ENCODE data around the gene FBXL7.

The FBXL7 gene

DNA sequence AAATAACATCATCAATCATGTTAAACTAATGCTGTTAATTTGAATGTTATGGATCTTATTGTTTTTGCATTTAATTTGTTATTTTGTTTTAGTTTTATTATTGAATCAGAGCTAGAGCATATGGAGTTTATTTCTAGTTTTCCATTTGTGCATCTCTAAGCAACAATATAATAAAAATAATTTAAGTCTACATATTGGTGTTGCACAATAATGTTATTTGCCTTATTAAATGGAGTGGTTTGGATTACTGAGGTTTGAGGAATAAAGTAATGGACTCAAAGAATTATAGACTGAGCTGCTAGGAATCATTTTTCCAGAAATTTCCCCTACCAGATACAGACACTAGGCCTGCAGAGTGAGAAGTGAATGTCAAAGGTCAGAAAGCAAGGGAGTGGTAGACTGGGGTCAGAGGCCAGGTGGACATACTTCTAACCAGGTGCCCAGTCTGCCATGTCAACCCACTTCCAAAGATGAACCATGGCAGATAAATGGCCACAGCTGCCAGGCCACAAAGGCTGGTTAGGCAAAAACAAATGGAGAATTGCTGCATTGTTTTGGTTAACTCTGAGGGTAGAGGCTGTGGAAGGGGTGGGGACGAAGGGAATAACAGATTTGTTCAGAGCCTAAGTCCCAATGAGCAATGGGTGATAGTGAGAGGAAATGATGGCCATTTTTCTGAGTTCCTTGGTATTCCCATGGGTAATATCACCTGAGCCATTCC is 113.1 kb downstream of the FBXL7 start:
- DNase-seq (ENCODE audit: low read depth in 3 of 3) = no peak

DNA sequence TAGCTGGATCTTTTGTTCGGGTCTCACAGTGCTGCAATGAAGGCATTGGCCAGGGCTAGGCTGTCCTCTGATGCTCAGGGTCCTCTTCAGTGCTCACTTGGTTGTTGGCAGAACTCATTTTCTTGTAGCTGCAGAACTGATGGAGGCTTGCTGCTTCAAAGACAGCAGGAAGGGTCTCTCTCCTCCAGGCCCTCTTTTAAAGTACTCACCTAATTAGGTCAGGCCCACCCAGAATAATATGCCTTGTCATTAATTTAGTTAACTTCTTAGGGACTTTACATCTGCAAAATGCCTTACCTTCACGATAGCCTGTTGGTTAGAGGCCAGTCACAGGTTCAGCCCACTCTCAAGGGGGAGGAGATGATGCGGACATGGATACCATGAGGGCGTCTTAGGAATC is 114.7 kb downstream of the FBXL7 start:
- no peak for DNase-seq (ENCODE audit: low read depth in 3 of 3)

DNA sequence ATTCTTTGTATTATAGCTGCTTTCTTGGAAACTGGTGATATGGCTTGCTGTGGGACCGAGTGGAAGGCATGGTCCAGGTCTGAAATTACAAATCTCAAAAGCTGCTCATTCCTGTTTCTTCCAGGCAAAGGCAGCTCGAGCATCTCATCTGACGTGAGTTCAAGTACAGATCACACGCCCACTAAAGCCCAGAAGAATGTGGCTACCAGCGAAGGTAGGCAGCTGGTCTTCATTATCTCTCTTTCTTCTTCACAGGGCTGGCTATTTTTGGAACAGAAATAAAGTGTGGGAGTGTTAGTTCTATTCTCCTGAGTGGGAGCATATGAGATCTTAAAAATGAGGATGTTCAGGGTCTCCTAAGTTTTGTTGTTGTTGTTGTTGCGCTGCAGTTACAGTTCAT is 115.9 kb downstream of the FBXL7 start:
- no peak for DNase-seq (ENCODE audit: low read depth in 3 of 3)

DNA sequence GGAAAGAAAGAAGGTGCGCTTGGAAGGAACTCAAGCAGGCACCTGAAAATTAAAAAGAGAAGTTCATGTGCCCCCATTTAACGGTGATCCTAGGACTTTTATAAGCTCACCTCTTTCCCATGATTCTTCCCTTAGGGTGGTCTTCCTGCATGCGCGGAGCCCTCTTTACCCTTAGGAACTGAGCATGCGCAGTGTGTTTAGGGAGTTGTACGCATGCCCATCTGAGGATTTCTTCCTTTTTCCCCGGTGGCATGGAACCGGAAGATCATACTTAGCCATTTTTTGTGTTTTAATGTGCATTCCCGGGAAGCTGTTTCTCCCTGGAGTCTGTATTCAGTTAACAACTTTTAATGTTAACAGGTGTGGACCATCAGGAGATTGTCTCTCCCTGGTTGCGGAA is 119.0 kb downstream of the FBXL7 start:
- no peak for DNase-seq (ENCODE audit: low read depth in 3 of 3)

DNA sequence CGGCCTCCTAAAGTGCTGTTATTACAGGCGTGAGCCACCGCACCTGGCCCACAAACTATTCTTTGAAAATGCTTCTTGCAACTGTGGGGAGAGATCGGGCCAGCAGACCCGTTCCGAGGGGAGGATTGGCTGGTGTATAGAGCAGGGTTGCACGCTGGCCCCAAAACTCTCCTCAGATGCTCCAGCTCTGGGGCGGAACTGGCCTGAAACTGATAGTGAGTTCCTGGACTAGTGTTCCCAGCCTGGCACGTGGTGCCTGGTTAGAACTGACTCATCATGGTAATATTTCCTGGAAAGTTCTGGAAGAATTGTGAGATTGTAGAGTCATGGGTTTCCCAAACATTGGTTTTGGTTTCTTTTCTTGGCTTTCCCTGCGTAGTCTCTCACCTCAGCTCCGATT is 120.5 kb downstream of the FBXL7 start:
- no peak for DNase-seq (ENCODE audit: low read depth in 3 of 3)

DNA sequence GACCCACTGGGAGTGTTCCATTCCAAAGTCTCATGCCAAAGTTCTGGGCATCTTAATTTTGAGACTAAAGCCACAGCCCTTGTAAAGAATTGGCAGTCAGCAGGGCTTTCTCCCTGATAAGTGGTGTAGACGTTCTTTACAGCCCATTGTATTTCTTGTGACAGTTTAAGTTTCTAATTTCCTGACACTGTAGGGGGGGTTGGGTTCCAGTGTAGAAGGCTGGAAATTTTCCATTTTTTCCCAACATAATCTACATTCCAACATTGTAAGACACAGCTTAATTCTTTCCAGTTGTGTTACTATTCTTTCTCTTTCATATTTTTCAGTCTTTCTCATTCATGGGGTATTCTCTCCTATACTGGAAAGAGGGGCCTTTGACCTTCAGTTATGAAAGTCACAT is 121.1 kb downstream of the FBXL7 start:
- DNase-seq (ENCODE audit: low read depth in 3 of 3) = no peak

DNA sequence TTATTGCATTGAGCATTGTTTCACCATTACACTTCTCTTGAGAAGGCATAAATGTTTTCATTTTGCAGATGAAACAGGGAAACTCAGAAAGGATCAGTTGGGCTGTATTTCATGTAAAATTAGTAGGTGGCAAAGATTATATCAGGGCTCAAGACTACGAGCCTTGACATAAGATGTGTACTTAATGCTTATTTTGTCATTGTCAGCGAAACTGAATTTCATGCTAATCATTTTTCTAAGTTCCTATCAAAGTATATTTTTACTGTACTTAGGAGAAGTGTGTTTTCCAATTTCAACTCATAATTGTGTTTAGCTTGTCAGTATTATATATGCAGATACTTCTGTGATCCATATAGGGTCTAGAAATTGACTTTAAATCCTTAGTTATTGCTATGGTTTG is 123.8 kb downstream of the FBXL7 start:
- no peak for DNase-seq (ENCODE audit: low read depth in 3 of 3)

DNA sequence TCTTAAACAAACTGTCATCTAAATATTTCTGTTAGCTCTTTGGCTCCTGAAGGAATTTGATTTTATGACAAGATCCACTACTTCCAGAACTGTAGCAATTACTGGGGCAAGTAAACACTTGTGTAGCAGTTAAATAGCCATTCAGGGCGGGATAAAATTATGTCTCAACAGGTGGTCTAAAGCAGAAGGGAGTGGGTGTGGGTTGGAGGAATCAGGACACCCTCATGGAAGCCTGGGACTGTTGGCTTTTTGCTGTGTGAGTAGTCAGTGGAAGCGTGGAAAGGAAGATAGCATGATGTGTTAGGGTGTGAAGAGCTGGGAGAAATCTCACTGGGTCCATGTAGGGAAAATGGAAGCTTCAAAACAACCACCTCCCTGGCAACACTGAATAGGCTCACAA is 127.1 kb downstream of the FBXL7 start:
- no peak for DNase-seq (ENCODE audit: low read depth in 3 of 3)

DNA sequence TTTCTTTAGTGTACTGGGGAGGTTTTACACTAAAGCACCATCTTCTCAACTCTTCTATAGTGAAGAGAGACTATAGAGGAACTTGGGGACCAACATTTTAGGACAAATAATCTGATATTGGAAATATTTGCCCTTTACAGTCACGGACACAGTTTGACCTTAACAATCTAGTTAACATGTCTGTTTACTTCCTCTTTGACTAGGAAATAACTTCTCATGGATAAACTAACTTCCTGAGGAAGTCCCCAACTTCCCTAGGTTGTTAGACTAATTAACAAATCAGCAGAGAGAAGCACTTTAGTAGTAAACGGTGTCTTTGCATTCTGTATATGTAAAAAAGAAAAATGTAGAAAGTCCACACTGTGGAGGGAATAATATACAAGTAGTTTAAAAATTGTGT is 127.7 kb downstream of the FBXL7 start:
- no peak for DNase-seq (ENCODE audit: low read depth in 3 of 3)

DNA sequence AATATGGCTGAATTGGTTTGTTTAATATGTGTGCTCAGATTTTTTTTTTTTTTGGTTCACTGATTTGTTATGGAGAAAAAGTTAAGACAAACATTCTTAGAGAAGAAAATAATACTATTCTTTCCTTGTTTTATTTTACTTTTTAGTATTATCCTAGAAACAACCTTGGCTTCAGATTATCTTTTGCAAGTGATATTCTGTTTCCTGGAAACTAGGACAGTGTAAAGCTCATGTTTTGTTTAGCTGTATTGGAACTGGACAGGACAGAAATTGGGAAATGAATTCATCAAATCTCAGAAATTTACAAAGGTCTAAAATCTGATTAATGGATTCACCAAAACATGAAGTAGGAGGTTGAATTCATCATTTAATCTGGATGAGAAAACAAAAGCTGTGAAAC is 130.5 kb downstream of the FBXL7 start:
- no peak for DNase-seq (ENCODE audit: low read depth in 3 of 3)

DNA sequence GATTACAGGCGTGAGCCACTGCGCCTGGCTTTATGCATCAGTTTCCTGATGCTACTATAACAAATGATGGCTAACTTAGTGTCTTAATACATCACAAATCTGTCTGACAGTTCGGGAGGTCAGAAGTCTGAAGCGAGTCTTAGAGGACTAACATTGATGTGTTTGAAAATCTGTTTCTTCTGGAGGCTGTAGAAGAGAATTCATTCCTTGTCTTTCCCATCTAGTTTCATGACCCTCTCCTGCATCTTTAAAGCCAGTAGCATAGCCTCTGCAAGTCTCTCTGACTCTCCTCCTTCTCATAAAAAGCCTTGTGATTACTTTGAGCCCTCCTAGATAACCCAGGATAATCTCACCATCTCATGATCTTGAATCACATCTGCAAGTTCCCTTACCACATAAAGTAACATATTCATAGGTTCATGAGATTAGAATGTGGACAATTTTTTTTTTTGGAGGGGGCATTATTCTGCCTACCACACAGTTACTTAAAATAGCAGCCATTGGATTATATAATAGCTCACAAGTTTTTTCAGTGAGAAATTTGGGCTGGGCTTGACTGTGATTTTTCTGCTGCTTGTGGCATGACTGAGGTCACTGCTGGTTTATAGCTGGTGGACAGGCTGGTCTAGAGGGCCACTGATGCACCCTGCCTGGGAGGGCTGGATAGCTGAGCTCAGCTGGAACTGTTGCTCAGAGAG is 134.8 kb downstream of the FBXL7 start:
- no peak for DNase-seq (ENCODE audit: low read depth in 3 of 3)

DNA sequence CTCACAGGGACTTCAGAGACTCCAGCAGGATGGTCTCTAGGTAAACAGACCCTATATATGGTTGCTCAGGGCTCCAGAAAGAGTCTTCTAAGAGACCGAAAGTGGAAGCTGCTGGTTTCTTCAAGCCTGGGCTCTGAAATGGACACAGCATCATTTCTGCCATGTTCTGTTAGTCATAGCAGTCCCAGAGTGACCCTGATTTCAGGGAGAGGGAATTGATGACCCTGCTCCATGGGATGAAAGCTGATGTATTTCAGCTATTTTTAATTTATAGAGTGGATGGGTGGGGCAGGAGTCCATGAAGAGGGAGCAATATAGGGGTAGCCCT is 135.3 kb downstream of the FBXL7 start:
- no peak for DNase-seq (ENCODE audit: low read depth in 3 of 3)

DNA sequence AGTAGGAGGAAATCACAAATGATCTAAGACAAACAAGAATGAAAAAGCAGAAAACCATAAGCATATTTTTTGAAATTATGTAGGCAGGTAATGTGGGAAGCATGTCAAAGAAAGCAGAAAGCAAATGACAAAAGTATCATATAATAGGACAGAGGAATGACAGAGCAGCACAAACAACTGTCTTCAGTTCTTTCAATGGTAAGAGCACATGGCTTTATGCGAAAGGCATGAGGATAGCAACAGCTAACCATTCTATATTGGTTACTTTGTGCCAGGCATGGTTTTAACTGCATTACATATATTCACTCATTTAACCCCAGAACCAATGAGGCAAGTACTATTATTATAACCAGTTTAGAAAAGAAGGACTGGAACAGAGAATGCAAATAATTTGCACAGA is 137.4 kb downstream of the FBXL7 start:
- DNase-seq (ENCODE audit: low read depth in 3 of 3) = no peak

DNA sequence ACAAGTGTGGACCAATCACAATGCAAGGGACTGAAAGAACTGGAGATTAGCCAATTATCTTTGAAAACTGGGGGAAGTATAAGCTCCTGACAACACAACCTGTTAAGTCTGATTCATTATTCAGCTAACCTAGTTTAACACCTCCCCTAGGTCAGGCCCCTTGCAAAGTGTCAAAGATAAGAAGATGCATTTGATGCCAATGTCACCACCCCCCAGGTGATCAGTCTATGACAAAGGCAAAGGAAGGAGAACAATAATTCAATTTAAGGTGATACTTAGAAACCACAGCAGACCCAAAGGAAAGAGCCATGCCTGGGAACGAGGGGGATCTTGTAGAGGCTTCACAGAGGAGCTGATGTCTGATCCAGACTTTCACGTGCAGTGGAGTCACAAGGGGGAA is 137.9 kb downstream of the FBXL7 start:
- no peak for DNase-seq (ENCODE audit: low read depth in 3 of 3)

DNA sequence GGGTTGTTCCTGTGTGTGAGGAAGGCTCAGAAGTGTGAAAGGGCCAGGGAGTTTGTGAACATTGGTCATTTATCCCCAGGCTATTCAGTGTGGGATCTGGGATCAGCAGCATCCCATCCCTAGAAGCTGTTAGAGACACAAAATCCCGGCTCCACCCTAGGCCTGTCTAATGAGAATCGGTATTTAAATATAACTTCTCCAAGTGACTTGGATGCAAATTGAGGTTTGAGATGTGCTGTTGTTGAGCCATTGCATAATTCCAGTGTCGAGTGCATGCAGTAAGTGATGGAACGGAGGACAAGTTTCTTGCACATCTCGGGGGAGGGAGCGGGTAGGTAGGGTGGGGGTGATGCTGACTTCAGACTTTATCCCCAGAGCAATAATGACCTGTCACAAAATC is 138.3 kb downstream of the FBXL7 start:
- DNase-seq (ENCODE audit: low read depth in 3 of 3) = no peak

DNA sequence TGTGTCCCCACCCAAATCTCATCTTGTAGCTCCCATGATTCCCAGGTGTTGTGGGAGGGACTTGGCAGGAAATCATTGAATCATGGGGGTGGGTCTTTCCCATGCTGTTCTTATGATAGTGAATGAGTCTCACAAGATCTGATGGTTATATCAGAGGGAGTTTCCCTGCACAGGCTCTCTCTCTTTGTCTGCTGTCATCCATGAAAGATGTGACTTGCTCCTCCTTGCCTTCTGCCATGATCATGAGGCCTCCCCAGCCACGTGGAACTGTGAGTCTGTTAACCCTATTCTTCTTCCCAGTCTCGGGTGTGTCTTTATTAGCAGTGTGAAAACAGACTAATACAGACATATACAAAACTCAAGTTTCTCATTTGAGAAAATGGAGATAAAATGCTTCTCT is 139.3 kb downstream of the FBXL7 start:
- no peak for DNase-seq (ENCODE audit: low read depth in 3 of 3)

DNA sequence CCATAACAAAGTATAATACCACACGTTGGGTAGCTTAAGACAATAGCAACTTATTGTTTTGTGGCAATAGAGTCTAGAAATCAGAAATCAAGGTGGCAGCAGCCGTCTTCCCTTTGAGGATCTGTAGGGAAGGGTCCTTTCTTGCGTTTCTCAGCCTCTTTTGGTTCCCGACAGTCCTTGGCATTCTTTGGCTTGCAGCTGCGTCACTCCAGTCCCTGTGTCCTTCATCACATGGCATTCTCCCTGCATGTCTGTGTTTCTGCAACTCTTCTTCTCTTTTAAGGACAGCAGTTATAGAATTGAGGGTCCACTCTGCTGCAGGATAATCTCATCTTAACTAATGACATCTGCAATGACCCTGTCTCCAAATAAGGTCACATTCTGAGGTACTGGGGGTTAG is 140.1 kb downstream of the FBXL7 start:
- DNase-seq (ENCODE audit: low read depth in 3 of 3) = no peak

DNA sequence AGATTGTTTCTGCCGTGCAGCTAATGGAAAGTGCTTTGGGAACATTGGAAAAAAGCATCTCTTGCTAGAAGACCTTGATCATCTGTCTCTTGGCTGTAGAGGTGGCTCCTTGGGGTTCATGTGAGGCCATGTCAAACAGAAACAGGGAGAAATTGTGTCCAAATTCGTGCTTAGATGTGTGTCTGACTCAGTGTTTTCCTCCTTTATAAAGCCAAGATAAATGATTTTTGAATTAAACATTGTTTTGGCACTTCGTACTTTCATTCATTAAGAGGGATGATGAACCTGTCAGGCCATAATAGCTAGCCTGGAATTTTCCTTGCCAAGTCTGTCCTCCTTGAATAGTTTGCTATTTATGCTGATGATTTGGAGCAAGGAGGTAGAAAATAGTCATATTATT is 143.8 kb downstream of the FBXL7 start:
- DNase-seq (ENCODE audit: low read depth in 3 of 3) = no peak

DNA sequence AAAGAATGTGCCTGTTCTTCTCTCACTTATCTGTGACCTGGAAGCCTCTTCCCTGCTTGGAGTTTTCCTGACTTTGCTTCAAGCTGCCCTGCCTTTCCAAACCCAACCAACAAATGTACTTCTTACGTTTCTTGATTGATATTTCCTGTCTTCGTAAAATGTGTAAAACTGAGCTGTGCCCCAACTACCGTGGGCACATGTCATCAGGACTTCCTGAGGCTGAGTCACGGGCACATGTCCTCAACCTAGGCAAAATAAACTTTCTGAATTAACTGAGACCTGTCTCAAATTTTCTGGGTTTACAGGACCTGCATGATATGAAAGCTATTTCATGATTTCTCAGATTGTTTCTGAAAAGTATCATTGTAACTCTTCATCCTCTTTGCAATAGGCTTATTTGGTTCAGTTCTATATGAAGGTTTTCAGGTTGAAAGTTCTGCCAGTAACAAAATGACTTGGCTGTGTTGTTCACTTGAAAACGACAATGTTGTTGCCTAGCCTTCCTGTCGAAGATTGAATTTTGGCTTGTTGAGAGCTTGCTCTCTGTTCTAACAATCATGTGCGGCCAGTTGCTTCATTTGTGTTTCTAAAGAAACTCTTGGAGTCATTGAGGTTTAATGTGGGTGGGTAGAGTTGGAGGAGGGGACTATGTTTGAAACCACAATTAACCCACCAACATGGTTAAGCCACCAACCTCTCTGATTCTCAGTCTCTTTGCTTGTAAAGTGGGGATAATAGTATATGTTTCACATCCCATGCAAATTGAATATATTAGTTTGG is 145.6 kb downstream of the FBXL7 start:
- DNase-seq (ENCODE audit: low read depth in 3 of 3) = no peak

DNA sequence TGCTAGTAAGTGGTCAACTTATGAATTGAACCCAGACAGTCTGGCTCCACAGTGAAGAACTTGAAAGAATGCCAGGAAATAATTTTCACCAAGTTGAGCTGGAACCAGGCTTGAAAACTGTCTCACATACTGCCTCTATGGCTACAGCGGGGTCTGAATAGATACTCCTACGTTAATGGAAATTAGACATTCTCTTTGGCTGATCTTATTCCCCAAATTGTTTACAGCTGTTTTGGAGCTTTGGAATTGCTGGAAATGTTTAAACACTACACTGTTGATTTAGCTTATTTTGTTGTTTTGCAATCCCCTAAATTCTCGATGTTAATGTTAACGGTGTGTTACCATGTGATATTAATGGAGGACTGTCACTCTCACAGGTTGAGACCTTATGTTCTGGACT is 146.4 kb downstream of the FBXL7 start:
- DNase-seq (ENCODE audit: low read depth in 3 of 3) = no peak

DNA sequence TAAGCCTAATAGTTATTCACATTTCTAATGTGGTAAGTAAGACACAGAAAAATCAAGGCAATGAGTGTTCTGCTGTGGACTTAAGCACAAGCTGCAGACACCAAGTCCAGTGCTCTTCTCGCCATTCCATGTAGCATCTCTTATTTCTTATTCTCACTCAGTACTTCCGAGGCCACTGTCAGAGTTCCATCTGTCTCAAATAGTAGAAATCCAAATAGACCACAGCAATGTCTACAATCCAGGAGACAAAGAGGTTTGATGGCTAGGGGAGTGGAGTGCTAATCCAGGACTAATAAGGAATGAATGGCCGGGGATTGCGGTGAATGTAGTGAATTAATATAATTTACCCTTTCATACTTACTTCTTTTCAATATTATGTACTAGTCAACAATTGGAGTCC is 147.3 kb downstream of the FBXL7 start:
- DNase-seq (ENCODE audit: low read depth in 3 of 3) = no peak

DNA sequence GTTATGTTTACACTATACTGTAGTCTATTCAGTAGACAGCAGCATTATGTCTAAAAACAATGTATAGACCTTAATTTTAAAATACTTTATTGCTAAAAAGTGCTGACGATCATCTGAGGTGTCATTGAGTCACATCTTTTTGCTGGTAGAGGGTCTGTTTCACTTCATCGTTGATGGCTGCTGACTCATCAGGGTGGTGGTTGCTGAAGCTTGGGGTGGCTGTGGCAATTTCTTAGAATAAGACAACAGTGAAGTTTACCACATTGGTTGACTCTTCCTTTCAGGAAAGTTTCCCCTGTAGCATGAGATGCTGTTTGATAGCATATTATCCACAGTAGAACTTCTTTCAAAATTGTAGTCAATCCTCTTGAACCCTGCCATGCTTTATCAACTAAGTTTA is 150.3 kb downstream of the FBXL7 start:
- DNase-seq (ENCODE audit: low read depth in 3 of 3) = no peak

DNA sequence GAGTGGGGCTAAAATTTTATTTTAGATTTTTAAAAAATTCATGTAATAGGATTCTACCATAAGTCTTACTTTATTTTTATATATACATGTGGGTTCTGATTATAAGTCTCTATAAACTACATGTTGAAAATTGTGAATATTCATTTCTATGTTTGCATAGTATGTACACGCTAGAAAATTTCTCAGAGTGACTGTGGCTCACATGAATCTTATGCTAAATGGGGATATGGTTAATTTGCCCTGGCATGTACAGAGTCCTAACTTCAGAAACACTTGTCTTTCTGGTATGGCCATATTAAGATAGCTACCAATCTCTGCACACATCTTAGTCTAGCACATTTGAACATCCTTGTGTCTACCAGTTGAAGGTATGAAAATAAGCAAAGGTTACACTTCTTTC is 154.8 kb downstream of the FBXL7 start:
- no peak for DNase-seq (ENCODE audit: low read depth in 3 of 3)
